ENCODE data around the gene GRM2. TPM values are rescaled to one million over a fixed set of nuclear protein-coding genes. Genes with fewer than 3 reads are reported as not detected.

Gene GRM2
- total and polyA plus RNA-seq, 10 of the 15 experiments (the other 5 are each of a cell fraction or from before 2014, with no cell fraction given), result 0.01 to 0.14 (median 0.06) TPM; not detected in 5

- FAIRE-seq (no peak), DNase-seq (ENCODE audit: low read depth, low spot score) (no peak), ATAC-seq (no peak)
- Histone ChIP-seq H3K36me3 (ENCODE audit: control insufficient read depth in 2 of 2, insufficient read depth in 2 of 2, low read length in 1 of 2) (no peaks in the 10 kb centered on the region), H3K9me3 (replicated peaks; ENCODE audit: control insufficient read depth, insufficient read depth, low read length) (no peaks in the 10 kb centered on the region; the same call in 2 of the 3 replicates), H3K27ac (ENCODE audit: control insufficient read depth, insufficient read depth) (no peak overlapping the region), H3K4me1 (ENCODE audit: control insufficient read depth, insufficient read depth, low read length) (no peaks in the 10 kb centered on the region), H3K4me3 (no peak overlapping the region), H3K27me3 (replicated peaks in 1 of 2; ENCODE audit: control insufficient read depth in 2 of 2, insufficient read depth in 2 of 2, low read length in 1 of 2) (no peaks in the 10 kb centered on the region), H4K20me1 (ENCODE audit: control insufficient read depth, insufficient read depth) (no peaks in the 10 kb centered on the region), H3K9ac (ENCODE audit: control insufficient read depth, insufficient read depth, low read length) (no peak overlapping the region), H3K4me2 (ENCODE audit: control insufficient read depth, insufficient read depth) (no peak overlapping the region), H2AFZ (ENCODE audit: control insufficient read depth, low read depth, low read length) (no peak overlapping the region), H3K79me2 (ENCODE audit: control insufficient read depth, insufficient read depth, low read length) (no peaks in the 10 kb centered on the region)
- TF ChIP-seq NFYB (IDR thresholded peaks at IDR 0.05; ENCODE audit: insufficient read depth, low read depth, low read length) (no peak), KDM1A (IDR thresholded peaks at IDR 0.05; ENCODE audit: borderline replicate concordance) (no peak), ZBTB4 (CRISPR knock-in tag; IDR thresholded peaks at IDR 0.05) (no peak), CUX1 (IDR thresholded peaks at IDR 0.05; ENCODE audit: insufficient replicate concordance, low read depth, low read length) (no peak), RELA (IDR thresholded peaks at IDR 0.05; ENCODE audit: borderline replicate concordance, partially characterized antibody) (no peak), RB1 (IDR thresholded peaks at IDR 0.05; ENCODE audit: borderline replicate concordance) (no peak), ZSCAN29 (IDR thresholded peaks at IDR 0.05) (no peak), MTA3 (IDR thresholded peaks at IDR 0.05; ENCODE audit: borderline replicate concordance, low read length) (no peak), EGR1 (IDR thresholded peaks at IDR 0.05; ENCODE audit: borderline replicate concordance in 1 of 2, low read depth in 2 of 2, low read length in 2 of 2) (no peak), ZNF207 (IDR thresholded peaks at IDR 0.05; ENCODE audit: borderline replicate concordance) (no peak), ZNF24 (IDR thresholded peaks at IDR 0.05) (no peak), SIN3A (IDR thresholded peaks at IDR 0.05; ENCODE audit: low read depth, low read length) (no peak), ATF7 (IDR thresholded peaks at IDR 0.05; ENCODE audit: low read depth) (no peak), ATF2 (IDR thresholded peaks at IDR 0.05; ENCODE audit: low read length) (no peak)
- ChIA-PET SMC1A (ENCODE audit: uncharacterized antibody, unreplicated experiment) (no interaction called here), CTCF (no interaction called here), POLR2A (no interaction called here), RAD21 (ENCODE audit: unreplicated experiment) (no interaction called here)
- intact Hi-C loops (cut with micrococcal nuclease; ENCODE audit: unreplicated experiment), result no loop called here
- in situ Hi-C loops (cut with MboI), result no loop called here
- BruUV-seq (replicated peaks), result no TSS peak
Observed at GRCh38 chr3:51759203-51759602, 52.3 kb downstream of the GRM2 start.
